ENCODE data around the gene TJP3.

Gene TJP3

GRCh38 chr19:3708207-3708931 lies at the start of gene TJP3:
Gene TJP3, plus strand, starts transcription at chr19:3708384. Its CDS starts 20,049 bp downstream, at chr19:3728433.
- TF ChIP-seq CTCF (IDR thresholded peaks at IDR 0.05; ENCODE audit: borderline replicate concordance, insufficient read depth, low read depth, low read length) = no peak
- H3K4me3 ChIP-seq (ENCODE audit: low read depth, low read length) = no peak within 1 kb of the TSS

GRCh38 chr19:3658870-3659745 lies 49.1 kb upstream of the TJP3 start:
- no peak for TF ChIP-seq CTCF (IDR thresholded peaks at IDR 0.05; ENCODE audit: borderline replicate concordance, insufficient read depth, low read depth, low read length)
- no peak overlapping the region for H3K4me3 ChIP-seq (ENCODE audit: low read depth, low read length)

- no peak overlapping the region for H3K4me3 ChIP-seq (ENCODE audit: low read depth, low read length)
- no peak for TF ChIP-seq CTCF (IDR thresholded peaks at IDR 0.05; ENCODE audit: borderline replicate concordance, insufficient read depth, low read depth, low read length)
These were observed 48.5 kb upstream of the TJP3 start for GRCh38 chr19:3659746-3660112.

- H3K4me3 ChIP-seq (ENCODE audit: low read depth, low read length) = no peak overlapping the region
- TF ChIP-seq CTCF (IDR thresholded peaks at IDR 0.05; ENCODE audit: borderline replicate concordance, insufficient read depth, low read depth, low read length) = no peak
These were observed 47.5 kb upstream of the TJP3 start for GRCh38 chr19:3660493-3661219.

GRCh38 chr19:3661284-3662238 lies 46.6 kb upstream of the TJP3 start:
- TF ChIP-seq CTCF (IDR thresholded peaks at IDR 0.05; ENCODE audit: borderline replicate concordance, insufficient read depth, low read depth, low read length) = no peak
- H3K4me3 ChIP-seq (ENCODE audit: low read depth, low read length) = no peak overlapping the region

- H3K4me3 ChIP-seq (ENCODE audit: low read depth, low read length) = no peak overlapping the region
- no peak for TF ChIP-seq CTCF (IDR thresholded peaks at IDR 0.05; ENCODE audit: borderline replicate concordance, insufficient read depth, low read depth, low read length)
These were observed 44.3 kb upstream of the TJP3 start for GRCh38 chr19:3663838-3664237.

Measured in GM12875 (cell line).